ENCODE results near the gene NIPSNAP3A.

Gene NIPSNAP3A

GRCh38 chr9:104774132-104774531 is 26.6 kb downstream of the NIPSNAP3A start:
- TF ChIP-seq CTCF (conservative IDR thresholded peaks at IDR 0.05; ENCODE audit: low read length), result no peak
- DNase-seq (ENCODE audit: low read depth), result no peak
- no peak overlapping the region for H3K4me3 ChIP-seq (ENCODE audit: low read length)

GRCh38 chr9:104774831-104775573 is 27.5 kb downstream of the NIPSNAP3A start:
- no peak for DNase-seq (ENCODE audit: low read depth)
- H3K4me3 ChIP-seq (ENCODE audit: low read length), result no peak overlapping the region
- no peak for TF ChIP-seq CTCF (conservative IDR thresholded peaks at IDR 0.05; ENCODE audit: low read length)

GRCh38 chr9:104775574-104775936 is 28.1 kb downstream of the NIPSNAP3A start:
- TF ChIP-seq CTCF (conservative IDR thresholded peaks at IDR 0.05; ENCODE audit: low read length), result no peak
- no peak overlapping the region for H3K4me3 ChIP-seq (ENCODE audit: low read length)
- DNase-seq (ENCODE audit: low read depth), result no peak

- DNase-seq (ENCODE audit: low read depth), result no peak
- TF ChIP-seq CTCF (conservative IDR thresholded peaks at IDR 0.05; ENCODE audit: low read length), result no peak
- H3K4me3 ChIP-seq (ENCODE audit: low read length), result no peak overlapping the region
Measured at GRCh38 chr9:104775976-104776375, 28.5 kb downstream of the NIPSNAP3A start.

- TF ChIP-seq CTCF (conservative IDR thresholded peaks at IDR 0.05; ENCODE audit: low read length), result no peak
- DNase-seq (ENCODE audit: low read depth), result peak; percentile 56
- H3K4me3 ChIP-seq (ENCODE audit: low read length), result no peak overlapping the region
Measured at GRCh38 chr9:104776797-104777196, 29.3 kb downstream of the NIPSNAP3A start.

GRCh38 chr9:104778802-104779201 is 31.3 kb downstream of the NIPSNAP3A start:
- no peak for TF ChIP-seq CTCF (conservative IDR thresholded peaks at IDR 0.05; ENCODE audit: low read length)
- no peak overlapping the region for H3K4me3 ChIP-seq (ENCODE audit: low read length)
- DNase-seq (ENCODE audit: low read depth), result no peak

GRCh38 chr9:104779334-104779733 is 31.9 kb downstream of the NIPSNAP3A start:
- DNase-seq (ENCODE audit: low read depth), result no peak
- no peak overlapping the region for H3K4me3 ChIP-seq (ENCODE audit: low read length)
- TF ChIP-seq CTCF (conservative IDR thresholded peaks at IDR 0.05; ENCODE audit: low read length), result no peak

Data from AG10803 (cell line).